Measurements from ENCODE around the gene ASCC3.

Gene ASCC3

GRCh38 chr6:100577425-100577824 is 303.7 kb downstream of the ASCC3 start:
- no peak for TF ChIP-seq CTCF (IDR thresholded peaks at IDR 0.05; ENCODE audit: borderline replicate concordance, extremely low read depth, low read length, poor library complexity, severe bottlenecking)
- no peak for TF ChIP-seq EZH2 (IDR thresholded peaks at IDR 0.05; ENCODE audit: borderline replicate concordance, low read depth, low read length, severe bottlenecking)
- H3K9ac ChIP-seq (ENCODE audit: low read depth, low read length), result no peak overlapping the region
- ATAC-seq (ENCODE audit: insufficient read depth, low read depth), result peak; percentile 63; the same call in 2 of the 3 replicates
- no peak overlapping the region for H2AFZ ChIP-seq (ENCODE audit: low read depth, low read length)
- H3K79me2 ChIP-seq (ENCODE audit: insufficient read depth, low read length), result no peaks in the 10 kb centered on the region
- H3K9me3 ChIP-seq (ENCODE audit: insufficient read depth, low read length, severe bottlenecking), result no peaks in the 10 kb centered on the region
- H3K27ac ChIP-seq (ENCODE audit: low read length), result no peak overlapping the region
- no peak for DNase-seq
- no peak overlapping the region for H3K4me2 ChIP-seq (ENCODE audit: insufficient read depth, low read length)
- peaks cover 6% of the 10 kb centered on the region; the same call in 1 of the 2 replicates for H3K36me3 ChIP-seq (ENCODE audit: insufficient read depth, low read length)
- H3K27me3 ChIP-seq (ENCODE audit: insufficient read depth, low read length, poor library complexity), result no peaks in the 10 kb centered on the region
- no peak overlapping the region for H3K4me3 ChIP-seq (ENCODE audit: low read depth in 1 of 2, low read length in 2 of 2)
- no peaks in the 10 kb centered on the region for H4K20me1 ChIP-seq (ENCODE audit: insufficient read depth, low read length)
- peaks cover 2% of the 10 kb centered on the region; the same call in 1 of the 2 replicates for H3K4me1 ChIP-seq (ENCODE audit: insufficient read depth, low read length)

GRCh38 chr6:100575921-100576320 is 305.2 kb downstream of the ASCC3 start:
- ATAC-seq (ENCODE audit: insufficient read depth, low read depth), result no peak
- Histone ChIP-seq H3K27me3 (ENCODE audit: insufficient read depth, low read length, poor library complexity) (no peaks in the 10 kb centered on the region), H3K79me2 (ENCODE audit: insufficient read depth, low read length) (no peaks in the 10 kb centered on the region), H3K4me3 (ENCODE audit: low read depth in 1 of 2, low read length in 2 of 2) (no peak overlapping the region), H2AFZ (ENCODE audit: low read depth, low read length) (no peak overlapping the region), H3K9me3 (ENCODE audit: insufficient read depth, low read length, severe bottlenecking) (peaks cover 3% of the 10 kb centered on the region), H4K20me1 (ENCODE audit: insufficient read depth, low read length) (no peaks in the 10 kb centered on the region), H3K36me3 (ENCODE audit: insufficient read depth, low read length) (peaks cover 20% of the 10 kb centered on the region), H3K4me2 (ENCODE audit: insufficient read depth, low read length) (no peak overlapping the region), H3K4me1 (ENCODE audit: insufficient read depth, low read length) (peaks cover 2% of the 10 kb centered on the region; the same call in 1 of the 2 replicates), H3K27ac (ENCODE audit: low read length) (no peak overlapping the region), H3K9ac (ENCODE audit: low read depth, low read length) (no peak overlapping the region)
- DNase-seq, result no peak
- TF ChIP-seq EZH2 (IDR thresholded peaks at IDR 0.05; ENCODE audit: borderline replicate concordance, low read depth, low read length, severe bottlenecking) (no peak), CTCF (IDR thresholded peaks at IDR 0.05; ENCODE audit: borderline replicate concordance, extremely low read depth, low read length, poor library complexity, severe bottlenecking) (no peak)

GRCh38 chr6:100574836-100575235 is 306.3 kb downstream of the ASCC3 start:
- no peaks in the 10 kb centered on the region for H3K79me2 ChIP-seq (ENCODE audit: insufficient read depth, low read length)
- ATAC-seq (ENCODE audit: insufficient read depth, low read depth) (no peak), DNase-seq (no peak)
- H3K27ac ChIP-seq (ENCODE audit: low read length), result no peak overlapping the region
- no peak overlapping the region for H3K9ac ChIP-seq (ENCODE audit: low read depth, low read length)
- H3K27me3 ChIP-seq (ENCODE audit: insufficient read depth, low read length, poor library complexity), result no peaks in the 10 kb centered on the region
- no peak overlapping the region for H2AFZ ChIP-seq (ENCODE audit: low read depth, low read length)
- no peaks in the 10 kb centered on the region for H4K20me1 ChIP-seq (ENCODE audit: insufficient read depth, low read length)
- peaks cover 2% of the 10 kb centered on the region; the same call in 1 of the 2 replicates for H3K4me1 ChIP-seq (ENCODE audit: insufficient read depth, low read length)
- H3K4me3 ChIP-seq (ENCODE audit: low read depth in 1 of 2, low read length in 2 of 2), result no peak overlapping the region
- H3K36me3 ChIP-seq (ENCODE audit: insufficient read depth, low read length), result peaks cover 29% of the 10 kb centered on the region
- H3K4me2 ChIP-seq (ENCODE audit: insufficient read depth, low read length), result no peak overlapping the region
- peaks cover 11% of the 10 kb centered on the region for H3K9me3 ChIP-seq (ENCODE audit: insufficient read depth, low read length, severe bottlenecking)
- TF ChIP-seq EZH2 (IDR thresholded peaks at IDR 0.05; ENCODE audit: borderline replicate concordance, low read depth, low read length, severe bottlenecking) (no peak), CTCF (IDR thresholded peaks at IDR 0.05; ENCODE audit: borderline replicate concordance, extremely low read depth, low read length, poor library complexity, severe bottlenecking) (no peak)

GRCh38 chr6:100573166-100573565 is 308.0 kb downstream of the ASCC3 start:
- Histone ChIP-seq H2AFZ (ENCODE audit: low read depth, low read length) (no peak overlapping the region), H4K20me1 (ENCODE audit: insufficient read depth, low read length) (no peaks in the 10 kb centered on the region), H3K36me3 (ENCODE audit: insufficient read depth, low read length) (peaks cover 29% of the 10 kb centered on the region), H3K79me2 (ENCODE audit: insufficient read depth, low read length) (no peaks in the 10 kb centered on the region), H3K4me1 (ENCODE audit: insufficient read depth, low read length) (peaks cover 2% of the 10 kb centered on the region; the same call in 1 of the 2 replicates), H3K9ac (ENCODE audit: low read depth, low read length) (no peak overlapping the region), H3K9me3 (ENCODE audit: insufficient read depth, low read length, severe bottlenecking) (peaks cover 13% of the 10 kb centered on the region), H3K27me3 (ENCODE audit: insufficient read depth, low read length, poor library complexity) (no peaks in the 10 kb centered on the region), H3K4me2 (ENCODE audit: insufficient read depth, low read length) (no peak overlapping the region), H3K4me3 (ENCODE audit: low read depth in 1 of 2, low read length in 2 of 2) (no peak overlapping the region), H3K27ac (ENCODE audit: low read length) (no peak overlapping the region)
- DNase-seq, result no peak
- no peak for TF ChIP-seq EZH2 (IDR thresholded peaks at IDR 0.05; ENCODE audit: borderline replicate concordance, low read depth, low read length, severe bottlenecking)
- ATAC-seq (ENCODE audit: insufficient read depth, low read depth), result no peak
